Ovary (tissue), 3 donors: ENCODE measurements around the gene ACOT6.

Experiments used
- CTCF ChIP-seq, 3 donors: fragments of 450-650 bp in 2 of 3; fragments of 200-600 bp in 1 of 3; IDR thresholded peaks; one replicate each; pipeline versions ENCODE4 v1.5.1 to v1.8.0; 2016 to 2022; ENCODE audit warnings: antibody characterized with exemption in 3 of 3, mild to moderate bottlenecking in 1 of 3
- POLR2A ChIP-seq: fragments of 450-650 bp; IDR thresholded peaks from one replicate; pipeline ENCODE4 v1.6.1; 2017; ENCODE audit warnings: antibody characterized with exemption, mild to moderate bottlenecking, moderate library complexity
- donor health status: DM: no; HTN: no; CAD: no.

GRCh38 chr14:73662487-73662943 is 50.2 kb downstream of the ACOT6 start:
- no peak for TF ChIP-seq CTCF (IDR thresholded peaks at IDR 0.05)
- no peak for TF ChIP-seq POLR2A
